Esophagus muscularis mucosa (tissue), 4 donors: ENCODE data around the gene KLF9.

ENCODE experiments used
- EP300 ChIP-seq: sonication (generic); formaldehyde crosslinking; IDR thresholded peaks from one replicate; pipeline ENCODE4 v1.6.1; 2017; ENCODE audit warnings: antibody characterized with exemption
- POLR2AphosphoS5 ChIP-seq, 2 donors: sonication (generic); formaldehyde crosslinking; IDR thresholded peaks; one replicate each; pipeline ENCODE4 v1.6.1; 2017; ENCODE audit warnings: antibody characterized with exemption in 2 of 2
- TF ChIP-seq, protein P1 (sequence below), 3 experiments: fragments of 200-600 bp in 2 of 3; fragments of 450-650 bp in 1 of 3; sonication (generic) in 2 of 3; IDR thresholded peaks; one replicate each; pipeline ENCODE4 v1.5.1; 2017 to 2019; ENCODE audit warnings: antibody characterized with exemption in 3 of 3, mild to moderate bottlenecking in 2 of 3, moderate library complexity in 1 of 3

DNA sequence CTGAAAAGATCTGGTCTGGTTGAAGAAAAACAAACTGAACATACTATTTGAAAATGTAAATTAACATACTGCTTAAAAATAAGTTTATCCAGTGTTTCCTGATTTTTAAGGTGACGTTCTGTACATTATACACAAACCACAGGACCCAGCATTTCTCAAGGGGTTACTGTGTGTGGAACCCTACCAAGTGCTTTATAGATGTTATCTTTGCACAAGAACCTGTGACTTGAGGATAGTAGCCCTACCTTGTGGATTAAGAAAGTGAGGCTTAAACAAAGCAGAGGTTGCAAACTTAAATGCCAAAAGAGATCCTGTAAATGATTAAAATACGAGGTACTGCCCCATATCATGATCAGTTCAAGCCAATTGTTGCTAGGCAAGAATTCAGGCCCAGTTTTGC lies 4.7 kb downstream of the KLF9 start:
- TF ChIP-seq, protein P1, sequence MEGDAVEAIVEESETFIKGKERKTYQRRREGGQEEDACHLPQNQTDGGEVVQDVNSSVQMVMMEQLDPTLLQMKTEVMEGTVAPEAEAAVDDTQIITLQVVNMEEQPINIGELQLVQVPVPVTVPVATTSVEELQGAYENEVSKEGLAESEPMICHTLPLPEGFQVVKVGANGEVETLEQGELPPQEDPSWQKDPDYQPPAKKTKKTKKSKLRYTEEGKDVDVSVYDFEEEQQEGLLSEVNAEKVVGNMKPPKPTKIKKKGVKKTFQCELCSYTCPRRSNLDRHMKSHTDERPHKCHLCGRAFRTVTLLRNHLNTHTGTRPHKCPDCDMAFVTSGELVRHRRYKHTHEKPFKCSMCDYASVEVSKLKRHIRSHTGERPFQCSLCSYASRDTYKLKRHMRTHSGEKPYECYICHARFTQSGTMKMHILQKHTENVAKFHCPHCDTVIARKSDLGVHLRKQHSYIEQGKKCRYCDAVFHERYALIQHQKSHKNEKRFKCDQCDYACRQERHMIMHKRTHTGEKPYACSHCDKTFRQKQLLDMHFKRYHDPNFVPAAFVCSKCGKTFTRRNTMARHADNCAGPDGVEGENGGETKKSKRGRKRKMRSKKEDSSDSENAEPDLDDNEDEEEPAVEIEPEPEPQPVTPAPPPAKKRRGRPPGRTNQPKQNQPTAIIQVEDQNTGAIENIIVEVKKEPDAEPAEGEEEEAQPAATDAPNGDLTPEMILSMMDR (IDR thresholded peaks at IDR 0.05), result no peak
- no peak for TF ChIP-seq POLR2AphosphoS5 (IDR thresholded peaks at IDR 0.05)
- no peak for TF ChIP-seq EP300
